ENCODE measurements around the gene EBF3. TPM values are rescaled to one million over a fixed set of nuclear protein-coding genes. Genes with fewer than 3 reads are reported as not detected.

EBF3 gene
- total RNA-seq, 1 experiment from 2014 or later: not detected

GRCh38 chr10:129859536-129859935 is 104.5 kb downstream of the EBF3 start:
- ChIA-PET POLR2A (no interaction called here), CTCF (no interaction called here)
- no peak overlapping the region for H3K4me3 Mint-ChIP-seq (ENCODE audit: unreplicated experiment)
- no peak for TF ChIP-seq CTCF (IDR thresholded peaks at IDR 0.05; ENCODE audit: unreplicated experiment)
- no peaks in the 10 kb centered on the region for H3K36me3 Mint-ChIP-seq (ENCODE audit: insufficient read depth, unreplicated experiment)
- DNase-seq (ENCODE audit: unreplicated experiment): no peak
- no peak overlapping the region for H3K27ac Mint-ChIP-seq (ENCODE audit: low read depth, unreplicated experiment)
- H3K4me1 Mint-ChIP-seq (ENCODE audit: insufficient read depth, unreplicated experiment): no peaks in the 10 kb centered on the region
- BruUV-seq (replicated peaks): no TSS peak
- H3K9me3 Mint-ChIP-seq (ENCODE audit: unreplicated experiment): peaks cover 5% of the 10 kb centered on the region
- intact Hi-C loops (cut with micrococcal nuclease): loop anchor here (10.0 kb wide), 1 partner anchor 185 kb away; no protein-coding TSS in a partner anchor
- no peaks in the 10 kb centered on the region for H3K27me3 Mint-ChIP-seq (ENCODE audit: insufficient read depth, unreplicated experiment)

DNA sequence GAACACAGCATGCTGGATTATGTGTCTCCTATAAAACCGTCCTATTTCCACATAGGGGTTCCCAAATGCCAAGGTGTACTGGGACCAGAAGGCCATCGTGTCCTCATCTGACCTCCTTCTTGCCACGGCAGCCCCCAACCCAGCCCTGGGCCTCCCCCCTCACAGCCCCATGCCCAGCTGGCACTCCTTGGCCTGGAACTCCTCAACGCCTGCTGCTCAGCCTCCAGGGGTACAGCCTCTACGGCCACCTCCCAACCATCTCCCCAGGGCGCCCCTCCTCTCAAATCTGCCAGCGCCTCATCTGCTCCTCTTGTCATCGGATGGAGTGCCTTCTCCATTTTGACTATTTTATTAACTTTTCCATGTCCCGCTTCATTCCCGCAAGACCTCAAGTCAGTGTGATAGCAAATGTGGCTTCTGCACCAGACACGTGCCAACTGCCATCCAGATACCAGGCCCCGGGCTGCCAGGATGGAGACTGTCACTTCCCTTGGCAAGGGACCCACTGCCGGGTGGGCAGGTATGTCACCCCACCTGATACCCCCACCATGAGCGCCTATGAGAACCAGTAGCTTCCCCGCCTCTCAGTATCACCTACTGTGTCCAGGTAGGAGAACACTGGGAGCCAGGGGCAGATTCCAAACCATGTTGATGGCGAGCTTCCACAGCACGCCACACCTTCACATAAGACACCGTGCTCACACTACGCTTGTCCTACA is 106.7 kb downstream of the EBF3 start:
- no TSS peak for BruUV-seq (replicated peaks)
- H3K9me3 Mint-ChIP-seq (ENCODE audit: unreplicated experiment): peaks cover 5% of the 10 kb centered on the region
- DNase-seq (ENCODE audit: unreplicated experiment): no peak
- H3K36me3 Mint-ChIP-seq (ENCODE audit: insufficient read depth, unreplicated experiment): no peaks in the 10 kb centered on the region
- intact Hi-C loops (cut with micrococcal nuclease): loop anchor here (10.0 kb wide), 1 partner anchor 187 kb away; no protein-coding TSS in a partner anchor
- no peak for TF ChIP-seq CTCF (IDR thresholded peaks at IDR 0.05; ENCODE audit: unreplicated experiment)
- no peak overlapping the region for H3K4me3 Mint-ChIP-seq (ENCODE audit: unreplicated experiment)
- CTCF ChIA-PET: no interaction called here
- no peak overlapping the region for H3K27ac Mint-ChIP-seq (ENCODE audit: low read depth, unreplicated experiment)
- no peaks in the 10 kb centered on the region for H3K27me3 Mint-ChIP-seq (ENCODE audit: insufficient read depth, unreplicated experiment)
- H3K4me1 Mint-ChIP-seq (ENCODE audit: insufficient read depth, unreplicated experiment): no peaks in the 10 kb centered on the region
- POLR2A ChIA-PET: no interaction called here

DNA sequence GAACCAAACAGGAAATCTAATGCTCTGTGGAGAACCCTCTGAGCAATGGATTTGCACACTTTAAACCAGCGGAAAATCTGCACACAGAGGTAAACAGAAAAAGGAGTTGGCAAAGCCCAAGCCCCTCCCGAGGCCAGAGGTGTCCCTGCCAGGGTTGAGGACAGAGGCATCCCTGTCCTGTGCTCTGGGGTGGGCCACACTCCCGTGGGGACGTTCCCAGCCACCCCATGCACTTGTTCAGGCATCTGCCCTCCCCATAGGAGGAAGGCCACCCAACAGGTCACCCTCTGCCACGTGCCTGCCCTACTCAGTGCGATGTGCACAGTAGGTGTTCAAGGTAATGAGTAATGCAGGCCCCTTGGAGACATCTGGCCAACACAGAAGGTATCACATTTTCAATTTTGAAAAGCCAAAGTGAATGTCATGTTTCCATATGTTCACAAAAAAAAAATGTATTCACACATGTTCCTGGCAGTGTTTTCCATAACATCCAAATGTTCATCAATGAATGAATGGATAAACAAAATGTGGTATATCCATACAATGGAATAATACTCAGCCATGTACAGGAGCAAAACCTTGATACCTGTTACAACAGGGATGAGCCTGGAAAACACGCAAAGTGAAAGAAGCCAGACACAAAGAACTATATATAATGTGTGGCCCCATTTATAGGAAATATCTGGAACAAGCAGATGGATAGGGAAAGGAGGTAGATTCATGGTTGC is 108.1 kb downstream of the EBF3 start:
- H3K27me3 Mint-ChIP-seq (ENCODE audit: insufficient read depth, unreplicated experiment): no peaks in the 10 kb centered on the region
- intact Hi-C loops (cut with micrococcal nuclease): loop anchor here (10.0 kb wide), 1 partner anchor 189 kb away; no protein-coding TSS in a partner anchor
- no peak for TF ChIP-seq CTCF (IDR thresholded peaks at IDR 0.05; ENCODE audit: unreplicated experiment)
- CTCF ChIA-PET: no interaction called here
- H3K9me3 Mint-ChIP-seq (ENCODE audit: unreplicated experiment): peaks cover 5% of the 10 kb centered on the region
- no peak for DNase-seq (ENCODE audit: unreplicated experiment)
- no peaks in the 10 kb centered on the region for H3K36me3 Mint-ChIP-seq (ENCODE audit: insufficient read depth, unreplicated experiment)
- no peaks in the 10 kb centered on the region for H3K4me1 Mint-ChIP-seq (ENCODE audit: insufficient read depth, unreplicated experiment)
- no peak overlapping the region for H3K4me3 Mint-ChIP-seq (ENCODE audit: unreplicated experiment)
- POLR2A ChIA-PET: interaction anchor here (0.7 kb wide), 1 partner anchor 186 kb away, joined by 3 read pairs; no protein-coding TSS in a partner anchor
- no peak overlapping the region for H3K27ac Mint-ChIP-seq (ENCODE audit: low read depth, unreplicated experiment)
- BruUV-seq (replicated peaks): no TSS peak
